HEK293T (cell line): ENCODE data around the gene CD300LF.

ENCODE experiments used
- ARNT ChIP-seq: fragments of 450-650 bp; IDR thresholded peaks from 2 replicates; pipeline ENCODE4 v1.6.1; 2017; ENCODE audit warnings: mild to moderate bottlenecking
- CTBP1 ChIP-seq: fragments of 450-650 bp; IDR thresholded peaks from 2 replicates; pipeline ENCODE4 v1.6.1; 2016; ENCODE audit warnings: borderline replicate concordance
- ELF4 ChIP-seq: fragments of 450-650 bp; IDR thresholded peaks from 2 replicates; pipeline ENCODE4 v1.6.1; 2017; ENCODE audit warnings: antibody characterized with exemption

- TF ChIP-seq ELF4 (no peak), CTBP1 (no peak), ARNT (no peak)
Observed at GRCh38 chr17:74715144-74715543, 2.4 kb upstream of the CD300LF start.
